ENCODE measurements around the gene ADARB2.

DNA sequence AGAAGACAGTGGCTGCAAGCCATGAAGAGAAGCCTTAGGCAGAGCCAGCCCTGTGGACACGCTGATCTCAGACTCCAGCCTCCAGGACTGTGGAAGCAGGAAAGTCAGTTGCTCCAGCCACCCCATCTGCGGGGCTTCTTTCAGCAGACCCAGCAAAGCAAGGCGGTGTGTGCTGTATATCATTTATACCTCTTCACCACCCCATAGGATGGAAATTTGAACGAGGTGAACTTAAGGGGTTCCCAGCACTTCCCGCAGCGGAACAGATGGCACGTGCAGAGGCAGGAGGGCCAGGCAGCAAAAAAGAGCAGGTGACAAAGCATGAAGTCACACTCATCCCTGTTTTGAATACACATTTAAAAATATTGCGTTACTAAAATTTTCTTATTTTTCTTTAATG lies 159.4 kb downstream of the ADARB2 start:
- TF ChIP-seq EZH2 (IDR thresholded peaks at IDR 0.05; ENCODE audit: insufficient read depth, poor library complexity, severe bottlenecking) (no peak), EZH2phosphoT487 (IDR thresholded peaks at IDR 0.05; ENCODE audit: insufficient read depth, low read depth) (no peak)
